Measurements from ENCODE around the gene UIMC1. TPM values are rescaled to one million over a fixed set of nuclear protein-coding genes. Genes with fewer than 3 reads are reported as not detected.
A peak's percentile ranks its signal among the peaks of the same experiment; 100 is the strongest.

Gene UIMC1
- total and polyA plus RNA-seq, 2 of the 13 experiments (the other 11 are each of a cell fraction or from before 2014, with no cell fraction given): 18.9 to 32.7 TPM

- intact Hi-C loops (cut with micrococcal nuclease; ENCODE audit: unreplicated experiment): no loop called here
- no peak overlapping the region for H2AFZ ChIP-seq (ENCODE audit: low read length)
- DNase-seq (ENCODE audit: low spot score): no peak
- peaks cover 27 to 53% of the 10 kb centered on the region in 2 experiments for H3K36me3 ChIP-seq (replicated peaks in 1 of 2; ENCODE audit: control insufficient read depth in 1 of 2, insufficient read depth in 2 of 2, low read length in 2 of 2)
- no TSS peak for BruUV-seq (replicated peaks)
- no peak overlapping the region for H3K9ac ChIP-seq (ENCODE audit: insufficient read depth, low read depth, low read length)
- in situ Hi-C loops (cut with HindIII; ENCODE audit: extremely low pct_ligation_motif_present, low pct_unique_long_range_greater_than_20kb): no loop called here
- ChIA-PET CTCF (ENCODE audit: low intra/inter-chr PET ratio, low total read pairs) (no interaction called here), POLR2A (no interaction called here)
- no peak overlapping the region for H3K4me2 ChIP-seq (ENCODE audit: low read depth, low read length)
- no peak overlapping the region for H3K27ac ChIP-seq (ENCODE audit: extremely low read length, insufficient read depth, low read length)
- H3K4me3 ChIP-seq (replicated peaks in 1 of 3; ENCODE audit: insufficient read depth in 1 of 3, low read depth in 2 of 3, low read length in 3 of 3): no peak overlapping the region
- H3K9me3 ChIP-seq (ENCODE audit: low read length): no peaks in the 10 kb centered on the region
- FAIRE-seq: no peak
- no peaks in the 10 kb centered on the region for H3K79me2 ChIP-seq (ENCODE audit: insufficient read depth, low read length)
- no peaks in the 10 kb centered on the region for H4K20me1 ChIP-seq (ENCODE audit: insufficient read depth, low read length)
- no peaks in the 10 kb centered on the region for H3K27me3 ChIP-seq (ENCODE audit: control insufficient read depth in 1 of 2, insufficient read depth in 2 of 2, low read length in 2 of 2)
- TF ChIP-seq KAT2B (IDR thresholded peaks at IDR 0.05; ENCODE audit: borderline replicate concordance, low read depth, low read length) (no peak), ZNF563 (CRISPR knock-in tag; IDR thresholded peaks at IDR 0.05) (no peak), HMG20A (CRISPR knock-in tag; IDR thresholded peaks at IDR 0.05; ENCODE audit: borderline replicate concordance) (no peak), RBM22 (optimal IDR thresholded peaks at IDR 0.05; ENCODE audit: low read length) (peak; percentile 17), ZNF780A (CRISPR knock-in tag; IDR thresholded peaks at IDR 0.05) (no peak)
- no peak for ATAC-seq
- 100% methylated on average over 5 of the region's 5 CpGs for WGBS (ENCODE audit: low lambda C conversion rate)
- peaks cover 9% of the 10 kb centered on the region for H3K4me1 ChIP-seq (ENCODE audit: insufficient read depth, low read length)
These were observed 97.8 kb downstream of the UIMC1 start for GRCh38 chr5:176908675-176909368.

GRCh38 chr5:176906796-176907195, 99.8 kb downstream of the UIMC1 start:
- no peaks in the 10 kb centered on the region for H3K27me3 ChIP-seq (ENCODE audit: control insufficient read depth in 1 of 2, insufficient read depth in 2 of 2, low read length in 2 of 2)
- intact Hi-C loops (cut with micrococcal nuclease; ENCODE audit: unreplicated experiment) (no loop called here), in situ Hi-C loops (cut with HindIII; ENCODE audit: extremely low pct_ligation_motif_present, low pct_unique_long_range_greater_than_20kb) (no loop called here)
- no TSS peak for BruUV-seq (replicated peaks)
- H3K9ac ChIP-seq (ENCODE audit: insufficient read depth, low read depth, low read length): no peak overlapping the region
- ATAC-seq: no peak
- H3K79me2 ChIP-seq (ENCODE audit: insufficient read depth, low read length): no peaks in the 10 kb centered on the region
- no peak overlapping the region for H2AFZ ChIP-seq (ENCODE audit: low read length)
- no peak overlapping the region for H3K4me2 ChIP-seq (ENCODE audit: low read depth, low read length)
- H3K36me3 ChIP-seq (replicated peaks in 1 of 2; ENCODE audit: control insufficient read depth in 1 of 2, insufficient read depth in 2 of 2, low read length in 2 of 2): peaks cover 28 to 49% of the 10 kb centered on the region in 2 experiments
- H3K27ac ChIP-seq (ENCODE audit: extremely low read length, insufficient read depth, low read length): no peak overlapping the region
- no peak for DNase-seq (ENCODE audit: low spot score)
- ChIA-PET POLR2A (no interaction called here), CTCF (ENCODE audit: low intra/inter-chr PET ratio, low total read pairs) (no interaction called here)
- H3K4me3 ChIP-seq (replicated peaks in 1 of 3; ENCODE audit: insufficient read depth in 1 of 3, low read depth in 2 of 3, low read length in 3 of 3): no peak overlapping the region
- peaks cover 19% of the 10 kb centered on the region for H3K4me1 ChIP-seq (ENCODE audit: insufficient read depth, low read length)
- no peaks in the 10 kb centered on the region for H3K9me3 ChIP-seq (ENCODE audit: low read length)
- FAIRE-seq: no peak
- TF ChIP-seq ZMAT3 (CRISPR knock-in tag; conservative IDR thresholded peaks at IDR 0.05): no peak
- TF ChIP-seq ZHX1 (CRISPR knock-in tag; IDR thresholded peaks at IDR 0.05; ENCODE audit: low read depth): no peak
- WGBS (ENCODE audit: low lambda C conversion rate): 99% methylated on average over 3 of the region's 3 CpGs
- no peaks in the 10 kb centered on the region for H4K20me1 ChIP-seq (ENCODE audit: insufficient read depth, low read length)
